Epithelial cell of prostate (primary cell): ENCODE data around the gene ANO3.
A peak's percentile ranks its signal among the peaks of the same experiment; 100 is the strongest.

Experiments used
- DNase-seq: peaks from one replicate; pipeline ENCODE4 v3.0.0-alpha.2; 2011; ENCODE audit warnings: low read depth, low spot score
- H3K27ac ChIP-seq: fragments of 450-650 bp; 2 replicates; pipeline ENCODE4 v1.5.1; 2017; ENCODE audit warnings: mild to moderate bottlenecking

ANO3 gene

DNA sequence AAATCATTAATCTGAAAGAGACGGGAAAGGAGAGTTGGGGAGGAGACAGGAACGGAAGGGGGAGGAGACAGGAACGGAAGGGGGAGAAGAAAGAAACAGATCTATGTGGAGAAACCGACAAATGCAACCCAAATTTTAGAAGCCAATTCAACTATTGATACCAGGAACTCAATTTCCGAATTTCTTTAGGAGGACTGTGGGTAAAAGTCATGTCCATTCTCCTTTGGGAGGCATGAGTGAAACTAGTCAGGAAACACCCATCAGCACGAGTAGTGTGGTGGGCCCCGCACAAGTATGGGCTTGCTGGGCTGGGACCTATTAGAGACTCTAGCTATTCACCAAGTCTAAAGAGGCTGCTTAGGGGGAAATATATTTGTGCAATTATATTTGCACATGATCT, 18.1 kb downstream of the ANO3 start:
- no peak overlapping the region for H3K27ac ChIP-seq
- no peak for DNase-seq

GRCh38 chr11:26353010-26353409, 21.1 kb downstream of the ANO3 start:
- no peak for DNase-seq
- H3K27ac ChIP-seq: no peak overlapping the region

DNA sequence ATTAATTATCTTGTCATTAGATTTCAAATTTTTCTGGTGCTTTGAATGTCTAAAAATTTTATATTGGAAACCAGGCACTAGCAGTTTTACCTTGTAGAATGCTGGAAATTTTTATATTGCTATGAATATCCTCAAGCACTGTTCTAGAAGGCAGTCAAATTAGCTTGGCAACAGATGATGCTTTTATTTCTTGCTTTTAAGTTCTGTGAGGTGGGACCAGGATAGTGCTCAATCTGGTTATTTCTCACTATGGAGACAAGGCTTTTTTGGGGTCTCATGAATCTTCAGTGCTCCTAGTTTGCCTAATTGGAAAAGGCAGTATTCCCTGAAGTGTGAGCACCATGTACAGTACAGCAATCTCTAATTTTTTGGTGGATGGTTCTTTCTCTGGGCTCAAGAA, 27.1 kb downstream of the ANO3 start:
- no peak for DNase-seq
- H3K27ac ChIP-seq: no peak overlapping the region

DNA sequence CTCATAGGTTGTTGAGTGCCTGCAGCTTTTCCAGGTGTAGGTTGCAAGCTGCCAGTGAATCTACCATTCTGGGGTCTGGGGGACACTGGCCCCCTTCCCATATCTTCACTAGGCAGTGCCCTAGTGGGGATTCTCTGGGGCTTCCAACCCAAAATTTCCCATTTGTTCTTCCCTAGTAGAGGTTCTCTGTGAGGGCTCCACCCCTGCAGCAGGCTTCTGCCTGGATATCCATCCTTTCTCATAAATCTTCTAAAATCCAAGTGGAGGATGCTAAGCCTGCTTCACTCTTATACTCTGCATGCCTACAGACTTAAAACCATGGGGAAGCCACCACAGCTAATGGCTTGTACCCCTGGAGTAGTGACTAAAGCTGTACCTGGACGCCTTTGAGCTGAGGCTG, 33.4 kb downstream of the ANO3 start:
- no peak for DNase-seq
- H3K27ac ChIP-seq: no peak overlapping the region

DNA sequence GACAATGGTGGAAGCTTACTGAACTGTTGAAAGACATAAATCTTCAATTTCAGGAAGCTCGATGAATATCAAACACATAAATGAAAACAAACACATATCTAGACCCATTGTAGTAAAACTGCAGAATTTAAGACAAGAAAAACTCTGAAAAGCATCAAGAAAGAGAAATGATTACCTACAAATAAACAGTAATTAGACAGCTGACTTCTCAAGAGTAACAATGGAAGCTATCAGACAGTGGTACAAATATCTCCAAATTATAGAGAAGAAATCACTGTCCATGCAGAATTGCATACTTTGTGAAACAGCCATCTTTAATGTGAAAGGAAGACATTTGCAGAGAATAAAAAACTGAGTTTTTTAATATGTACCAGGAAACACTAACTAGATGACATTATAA, 45.7 kb downstream of the ANO3 start:
- no peak overlapping the region for H3K27ac ChIP-seq
- no peak for DNase-seq

- DNase-seq: no peak
- H3K27ac ChIP-seq: no peak overlapping the region
These were observed 67.4 kb downstream of the ANO3 start for GRCh38 chr11:26399336-26399735.

DNA sequence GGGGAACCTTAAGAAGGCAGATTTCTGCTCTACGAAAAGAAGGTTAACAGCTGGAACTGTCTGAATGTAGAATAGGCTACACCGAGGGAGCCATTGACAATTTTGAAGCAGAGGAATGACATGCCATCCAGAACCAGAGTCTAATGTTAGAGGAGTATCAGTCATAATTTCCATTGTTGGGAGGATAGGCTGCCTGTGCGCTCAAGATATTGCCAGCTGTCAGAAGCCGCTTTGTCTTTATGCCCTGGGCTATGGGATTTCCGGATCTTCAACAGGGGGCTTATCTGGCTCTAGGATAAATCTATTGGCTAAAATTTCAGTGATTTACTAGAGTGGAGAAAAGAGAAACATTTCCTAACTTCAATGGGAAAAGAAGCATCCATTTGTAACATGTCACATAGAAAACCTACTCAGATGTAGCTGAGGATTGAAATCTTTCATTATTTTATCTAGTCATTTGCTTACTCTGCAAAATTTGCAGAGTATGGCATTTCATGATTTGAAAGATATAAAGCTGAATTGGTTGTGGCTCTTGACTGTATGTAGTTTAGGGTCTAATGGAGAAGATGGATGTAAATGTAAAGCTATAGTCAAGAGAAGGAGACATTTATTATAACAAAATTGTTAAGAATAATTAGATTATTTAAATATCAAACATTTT, 78.9 kb downstream of the ANO3 start:
- no peak overlapping the region for H3K27ac ChIP-seq
- no peak for DNase-seq

- no peak for DNase-seq
- no peak overlapping the region for H3K27ac ChIP-seq
These were observed 81.0 kb downstream of the ANO3 start for GRCh38 chr11:26412955-26413354.

DNA sequence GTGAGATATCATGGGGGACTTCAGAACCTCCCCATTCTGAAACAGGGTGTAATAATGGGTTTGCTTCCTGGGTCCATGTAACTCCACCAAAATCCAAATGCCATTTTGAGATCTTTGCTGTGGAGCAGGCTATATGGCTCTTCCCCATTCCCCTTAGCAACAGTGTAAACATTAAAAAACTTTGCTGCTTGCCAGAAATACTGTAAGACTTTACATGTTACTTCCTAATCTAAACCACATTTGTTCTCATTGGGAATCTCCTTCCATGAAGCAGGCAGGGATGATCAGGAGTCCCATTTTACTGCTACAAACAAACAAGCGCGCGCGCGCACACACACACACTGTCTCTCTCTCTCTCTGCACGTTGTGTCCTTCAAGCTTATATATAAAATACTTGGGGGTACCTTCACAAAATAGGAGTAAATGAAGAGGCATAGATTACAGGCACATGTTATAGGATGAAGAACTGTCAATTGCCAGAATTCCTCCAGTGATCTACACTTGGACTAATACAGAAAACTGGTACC, 86.5 kb downstream of the ANO3 start:
- no peak overlapping the region for H3K27ac ChIP-seq
- DNase-seq: no peak

GRCh38 chr11:26420331-26420730, 88.4 kb downstream of the ANO3 start:
- DNase-seq: no peak
- no peak overlapping the region for H3K27ac ChIP-seq

DNA sequence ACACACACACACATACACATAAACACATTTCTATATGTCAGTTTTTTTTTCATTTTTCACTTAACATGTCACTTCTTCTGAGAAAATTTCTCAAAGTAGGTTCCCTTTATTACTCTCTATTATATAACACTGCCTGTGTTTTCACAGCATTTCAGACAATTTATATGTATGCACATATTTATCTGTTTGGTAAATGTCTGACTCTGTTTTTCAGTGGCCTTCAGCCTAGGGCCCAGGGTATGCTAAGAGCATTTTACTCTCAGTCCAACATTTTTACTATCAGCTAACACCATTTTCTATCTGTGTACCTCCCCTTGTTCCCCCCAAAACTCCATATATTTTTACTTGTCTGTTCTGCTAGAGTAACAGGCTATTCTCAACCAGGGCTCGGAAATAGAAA, 92.3 kb downstream of the ANO3 start:
- DNase-seq: no peak
- no peak overlapping the region for H3K27ac ChIP-seq

- DNase-seq: no peak
- H3K27ac ChIP-seq: no peak overlapping the region
These were observed 107.9 kb downstream of the ANO3 start for GRCh38 chr11:26439854-26440253.

DNA sequence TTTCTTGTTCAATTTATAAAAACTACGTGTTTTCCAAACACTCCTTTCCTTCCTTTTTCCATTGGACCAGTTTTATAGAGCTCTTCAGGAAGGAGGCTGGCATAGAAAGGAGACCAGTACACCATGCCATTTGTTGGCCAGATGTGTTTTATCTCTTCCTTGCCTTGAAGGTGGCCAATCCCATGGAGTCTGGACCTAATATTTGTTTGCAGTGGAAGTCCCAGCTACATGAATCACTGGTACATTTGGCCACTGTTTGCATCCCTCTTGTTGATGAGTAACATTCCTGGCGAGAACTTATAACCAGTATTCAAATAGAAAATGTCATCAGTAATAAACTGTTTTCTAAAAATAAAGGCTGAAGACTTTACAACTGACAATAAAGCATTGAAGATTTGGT, 110.2 kb downstream of the ANO3 start:
- no peak overlapping the region for H3K27ac ChIP-seq
- DNase-seq: peak; percentile 2

DNA sequence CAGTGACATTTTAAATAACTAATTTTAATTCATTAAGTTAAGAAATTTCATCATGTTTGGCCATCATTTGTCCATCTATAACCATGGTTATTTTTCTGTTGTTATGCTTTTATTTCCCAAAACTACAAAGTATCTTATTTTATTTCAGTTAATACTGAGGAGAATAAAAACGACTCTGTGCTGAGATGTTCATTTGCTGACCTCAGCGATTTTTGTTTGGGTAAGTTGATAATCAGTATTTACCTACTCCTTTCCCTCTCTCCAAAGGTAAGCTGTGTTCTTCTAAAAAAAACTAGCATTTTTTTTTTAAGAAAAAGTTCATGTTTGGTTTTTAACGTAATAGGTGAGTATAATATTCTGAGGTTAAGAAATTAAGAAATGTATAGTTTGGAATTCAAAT, 111.7 kb downstream of the ANO3 start:
- DNase-seq: no peak
- no peak overlapping the region for H3K27ac ChIP-seq

- no peak for DNase-seq
These were observed 125.7 kb downstream of the ANO3 start for GRCh38 chr11:26457636-26458035.

DNA sequence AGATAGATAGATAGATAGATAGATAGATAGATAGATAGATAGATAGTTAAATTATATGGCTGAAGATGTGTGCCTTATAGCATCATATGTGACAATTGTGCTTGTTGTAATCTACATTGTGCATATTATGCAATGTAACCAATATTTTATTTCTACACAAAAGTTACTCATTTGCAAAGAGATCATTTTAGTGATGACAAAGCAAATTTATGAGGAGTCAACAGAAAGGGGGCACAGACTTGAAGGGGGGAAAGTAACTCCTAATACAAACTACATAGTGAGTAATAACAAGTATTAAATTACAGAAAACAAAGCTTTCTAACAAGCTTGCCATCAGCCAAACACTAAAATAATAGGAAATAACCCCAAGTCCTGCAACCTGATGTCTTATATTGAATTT, 133.3 kb downstream of the ANO3 start:
- DNase-seq: no peak
- H3K27ac ChIP-seq: no peak overlapping the region

More at GRCh38 chr11:26457636-26458035, 125.7 kb downstream of the ANO3 start:
- H3K27ac ChIP-seq: no peak overlapping the region

DNA sequence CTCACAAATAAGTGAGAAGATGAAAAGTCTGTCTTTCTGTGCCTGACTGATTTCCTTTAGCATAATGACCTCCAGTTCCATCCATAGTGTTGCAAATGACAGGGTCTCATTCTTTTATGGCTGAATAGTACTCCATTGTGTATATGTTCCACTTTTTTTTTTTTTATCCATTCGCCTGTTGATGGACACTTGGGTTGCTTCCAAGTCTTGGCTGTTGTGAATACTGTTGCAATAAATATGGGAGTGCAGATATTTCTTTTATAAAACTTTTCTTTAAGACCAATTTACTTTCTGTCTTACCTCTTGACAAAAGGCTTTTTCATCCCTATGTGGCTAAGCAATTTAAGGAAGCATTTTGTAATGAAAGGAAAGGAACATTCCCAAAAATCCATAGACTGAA, 135.6 kb downstream of the ANO3 start:
- DNase-seq: no peak
- H3K27ac ChIP-seq: no peak overlapping the region

DNA sequence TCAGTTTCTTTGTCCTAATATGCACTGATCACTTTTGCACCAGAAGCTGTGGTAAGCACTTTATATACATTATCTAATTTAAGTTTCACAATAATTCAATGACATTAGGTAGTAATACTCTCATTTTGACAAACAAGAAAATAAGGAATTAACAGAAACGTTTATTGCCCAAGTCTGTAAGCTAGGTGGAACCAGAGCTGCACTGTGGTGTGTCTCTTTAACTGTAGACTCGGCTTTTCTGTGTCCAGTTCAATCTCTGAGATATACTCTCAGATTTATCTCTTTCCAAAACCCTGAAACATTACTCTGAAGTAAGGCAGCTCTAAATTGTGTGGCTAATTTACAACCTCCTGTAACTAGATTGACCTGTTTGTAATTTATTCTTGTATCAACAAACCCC, 139.1 kb downstream of the ANO3 start:
- no peak for DNase-seq

GRCh38 chr11:26473216-26474194, 141.6 kb downstream of the ANO3 start:
- no peak overlapping the region for H3K27ac ChIP-seq
- no peak for DNase-seq

More for the DNA sequence above, 139.1 kb downstream of the ANO3 start:
- no peak overlapping the region for H3K27ac ChIP-seq

- DNase-seq: no peak
- no peak overlapping the region for H3K27ac ChIP-seq
These were observed 142.5 kb downstream of the ANO3 start for GRCh38 chr11:26474401-26474800.

DNA sequence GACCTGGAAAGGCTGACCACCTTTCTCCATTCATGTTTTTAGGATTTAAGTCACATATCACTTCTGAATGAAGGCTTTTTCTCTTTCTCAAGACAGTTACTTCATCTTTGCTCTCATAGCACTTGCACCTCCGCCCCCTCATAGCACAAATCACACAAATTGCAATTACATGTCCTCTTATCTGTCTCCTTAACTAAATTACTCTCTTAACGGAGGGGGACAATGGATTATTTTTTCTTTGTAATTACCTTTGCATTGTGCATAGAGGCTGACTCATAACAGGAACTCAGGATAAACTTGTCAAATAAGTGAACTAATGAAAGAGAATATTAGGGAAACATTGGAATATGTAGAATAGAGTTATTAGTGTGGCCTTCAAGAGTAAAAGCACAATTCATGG, 145.5 kb downstream of the ANO3 start:
- H3K27ac ChIP-seq: no peak overlapping the region
- DNase-seq: no peak
